ENCODE data around the gene RCBTB1.

DNA sequence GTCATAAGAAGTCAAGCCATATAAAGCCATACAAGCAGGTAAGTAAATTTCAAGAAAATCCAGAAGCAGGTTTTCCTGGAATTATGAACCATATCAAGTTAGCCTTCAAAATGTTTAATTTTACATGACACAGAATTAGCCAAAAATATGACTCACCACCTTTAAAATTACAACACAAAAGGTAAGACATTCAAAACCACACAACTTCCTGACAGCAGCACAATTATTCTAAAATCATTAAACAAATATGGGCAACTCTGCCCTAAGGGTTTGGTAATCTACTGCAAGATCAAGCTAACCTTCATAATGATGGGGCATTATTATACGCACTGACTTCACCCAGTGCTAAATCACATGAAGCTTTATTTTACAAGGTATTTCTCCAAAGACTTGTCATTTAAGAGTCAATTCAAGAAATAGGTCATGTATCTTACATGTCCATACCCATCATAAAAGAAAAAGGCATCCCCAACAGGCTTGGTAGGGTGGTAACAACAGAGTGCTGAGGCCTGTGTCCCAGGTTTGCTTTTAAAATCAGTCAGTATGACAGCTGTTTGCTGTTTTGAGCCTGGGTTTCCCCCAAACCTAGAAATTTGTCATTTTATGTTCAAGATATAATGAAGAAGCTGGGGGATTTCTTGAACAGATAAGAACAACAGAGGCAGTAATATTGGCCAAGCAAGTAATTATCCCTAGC is 15.2 kb downstream of the RCBTB1 start:
- TF ChIP-seq FOXA1 (IDR thresholded peaks at IDR 0.05) (no peak), ARNT (IDR thresholded peaks at IDR 0.05) (no peak), HDGF (IDR thresholded peaks at IDR 0.05; ENCODE audit: borderline replicate concordance) (no peak), NFRKB (IDR thresholded peaks at IDR 0.05) (no peak), ELF4 (IDR thresholded peaks at IDR 0.05) (no peak), SP1 (IDR thresholded peaks at IDR 0.05) (no peak), FOXM1 (IDR thresholded peaks at IDR 0.05; ENCODE audit: borderline replicate concordance) (no peak), TARDBP (IDR thresholded peaks at IDR 0.05) (no peak), LEF1 (IDR thresholded peaks at IDR 0.05; ENCODE audit: borderline replicate concordance) (no peak), FOXK2 (IDR thresholded peaks at IDR 0.05) (no peak), CTBP1 (IDR thresholded peaks at IDR 0.05; ENCODE audit: borderline replicate concordance) (no peak), SUZ12 (IDR thresholded peaks at IDR 0.05) (no peak), BHLHE40 (IDR thresholded peaks at IDR 0.05; ENCODE audit: borderline replicate concordance) (no peak)
